Cardiac muscle cell (in vitro differentiated cells and primary cell): ENCODE results near the gene TMUB1. TPM values are rescaled to one million over a fixed set of nuclear protein-coding genes. Genes with fewer than 3 reads are reported as not detected.
"Not testable (repeated sequence)": the region's sequence is repeated elsewhere in the genome, so short reads cannot be mapped to it uniquely, and the experiment has no call there.

Experiments
- DNase-seq, 2 donors: peaks; one replicate each; pipeline versions ENCODE4 v3.0.0 to v3.0.0-alpha.2; 2010 to 2017; ENCODE audit warnings: low read depth in 1 of 2, low spot score in 1 of 2
- H3K27ac ChIP-seq: fragments of 200-600 bp; sonication (generic); 2 replicates; pipeline ENCODE4 v1.5.1; 2016
- H3K27me3 ChIP-seq: fragments of 200-600 bp; sonication (generic); 2 replicates; pipeline ENCODE4 v1.6.0; 2016; ENCODE audit warnings: control low read depth
- H3K36me3 ChIP-seq: fragments of 200-600 bp; sonication (generic); 2 replicates; pipeline ENCODE4 v1.5.1; 2016; ENCODE audit warnings: control low read depth
- H3K4me1 ChIP-seq: fragments of 200-600 bp; sonication (generic); 2 replicates; pipeline ENCODE4 v1.8.1; 2017; ENCODE audit warnings: low read depth, mild to moderate bottlenecking, mixed run types
- H3K4me3 ChIP-seq: fragments of 200-600 bp; sonication (generic); 2 replicates; pipeline ENCODE4 v1.5.1; 2016; ENCODE audit warnings: mild to moderate bottlenecking
- H3K9me3 ChIP-seq: fragments of 200-600 bp; sonication (generic); 2 replicates; pipeline ENCODE4 v1.5.1; 2017; ENCODE audit warnings: low read depth, mild to moderate bottlenecking, control low read depth
- CTCF ChIP-seq: IDR thresholded peaks from 2 replicates; pipeline ENCODE4 v1.5.1; 2012; ENCODE audit warnings: low read depth, mild to moderate bottlenecking, low read length
- polyA plus RNA-seq: library from polyadenylated mRNA; unstranded; fragments of >200 nt; fragmentation: Nextera tagmentation; extraction: Ambion mirVana; gene quantifications from 2 replicates; pipeline ENCODE4 v1.2.1, GENCODE V29; 2016
- total RNA-seq: library from RNA; depleted of rRNA; stranded (reverse); fragments of >200 nt; gene quantifications from 2 replicates; pipeline ENCODE4 v1.2.3, GENCODE V29; 2016

The TMUB1 gene
- total and polyA plus RNA-seq, 2 experiments from 2014 or later = 74.9 to 83.4 TPM

GRCh38 chr7:151046603-151047573, 36.4 kb downstream of the TMUB1 start:
- Histone ChIP-seq H3K4me3 (no peak overlapping the region), H3K27ac (no peak overlapping the region)
- DNase-seq = peak in 1 of 2 donors; percentile 71

GRCh38 chr7:151045967-151046366, 37.3 kb downstream of the TMUB1 start:
- Histone ChIP-seq H3K9me3 (no peaks in the 10 kb centered on the region), H3K36me3 (no peaks in the 10 kb centered on the region), H3K27me3 (peaks cover 16% of the 10 kb centered on the region), H3K4me3 (no peak overlapping the region), H3K4me1 (no peaks in the 10 kb centered on the region), H3K27ac (no peak overlapping the region)
- no peak for TF ChIP-seq CTCF
- no peak for DNase-seq

More at GRCh38 chr7:151046603-151047573, 36.4 kb downstream of the TMUB1 start:
- Histone ChIP-seq H3K27me3 (peaks cover 21% of the 10 kb centered on the region), H3K9me3 (no peaks in the 10 kb centered on the region), H3K36me3 (no peaks in the 10 kb centered on the region), H3K4me1 (no peaks in the 10 kb centered on the region)
- TF ChIP-seq CTCF = no peak

GRCh38 chr7:151045262-151045661, 38.0 kb downstream of the TMUB1 start:
- Histone ChIP-seq H3K27me3 (peaks cover 9% of the 10 kb centered on the region), H3K4me3 (no peak overlapping the region), H3K36me3 (no peaks in the 10 kb centered on the region), H3K27ac (no peak overlapping the region), H3K9me3 (no peaks in the 10 kb centered on the region), H3K4me1 (no peaks in the 10 kb centered on the region)
- DNase-seq = no peak
- TF ChIP-seq CTCF = no peak

GRCh38 chr7:151043959-151044358, 39.3 kb downstream of the TMUB1 start:
- Histone ChIP-seq H3K9me3 (no peaks in the 10 kb centered on the region), H3K4me3 (no peak overlapping the region), H3K27ac (no peak overlapping the region), H3K36me3 (no peaks in the 10 kb centered on the region), H3K4me1 (peaks cover 8% of the 10 kb centered on the region), H3K27me3 (no peaks in the 10 kb centered on the region)
- no peak for DNase-seq
- TF ChIP-seq CTCF = no peak

- not testable (repeated sequence) for H3K9me3 ChIP-seq, H3K27ac ChIP-seq
These were observed 39.8 kb downstream of the TMUB1 start for GRCh38 chr7:151043449-151043848.

More at GRCh38 chr7:151043449-151043848, 39.8 kb downstream of the TMUB1 start:
- H3K4me1 ChIP-seq = peaks cover 12% of the 10 kb centered on the region
- not testable (repeated sequence) for H3K36me3 ChIP-seq, H3K4me3 ChIP-seq, DNase-seq, H3K27me3 ChIP-seq
